Breast epithelium (tissue), 3 donors: ENCODE measurements around the gene STK36.

Experiments
- POLR2AphosphoS5 ChIP-seq, 3 donors: sonication (generic); formaldehyde crosslinking; IDR thresholded peaks; one replicate each; pipeline ENCODE4 v1.6.1; 2017; ENCODE audit warnings: antibody characterized with exemption in 3 of 3
- TF ChIP-seq, protein P1 (sequence below), 3 donors: fragments of 450-650 bp; IDR thresholded peaks; one replicate each; pipeline ENCODE4 v1.5.1; 2016 to 2017; ENCODE audit warnings: antibody characterized with exemption in 3 of 3, mild to moderate bottlenecking in 3 of 3, moderate library complexity in 3 of 3

DNA sequence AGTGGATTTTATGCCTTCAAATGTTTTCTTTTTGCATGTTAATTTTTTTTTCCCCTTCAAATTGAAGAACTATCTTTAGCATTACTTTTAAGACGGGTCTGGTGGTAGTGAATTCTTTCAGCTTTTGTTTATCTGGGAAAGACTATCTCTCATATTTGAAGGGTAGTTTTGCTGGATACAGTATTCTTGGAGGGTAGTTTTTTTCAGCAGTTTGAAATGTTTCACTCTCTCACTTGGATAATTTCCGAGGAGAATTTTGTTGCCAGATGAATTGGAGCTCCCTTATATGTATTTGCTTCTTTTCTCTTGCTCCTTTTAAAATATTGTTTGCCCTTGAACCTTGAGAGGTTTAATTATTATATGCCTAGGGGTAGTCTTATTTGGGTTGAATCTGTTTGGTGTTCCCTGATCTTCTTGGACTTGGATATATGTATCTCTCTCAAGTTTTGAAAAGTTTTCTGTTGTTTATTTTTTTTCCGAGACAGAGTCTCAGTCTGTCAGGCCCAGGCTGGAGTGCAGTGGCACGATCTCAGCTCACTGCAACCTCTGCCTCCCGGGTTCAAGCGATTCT is 54.2 kb downstream of the STK36 start:
- TF ChIP-seq, protein P1, sequence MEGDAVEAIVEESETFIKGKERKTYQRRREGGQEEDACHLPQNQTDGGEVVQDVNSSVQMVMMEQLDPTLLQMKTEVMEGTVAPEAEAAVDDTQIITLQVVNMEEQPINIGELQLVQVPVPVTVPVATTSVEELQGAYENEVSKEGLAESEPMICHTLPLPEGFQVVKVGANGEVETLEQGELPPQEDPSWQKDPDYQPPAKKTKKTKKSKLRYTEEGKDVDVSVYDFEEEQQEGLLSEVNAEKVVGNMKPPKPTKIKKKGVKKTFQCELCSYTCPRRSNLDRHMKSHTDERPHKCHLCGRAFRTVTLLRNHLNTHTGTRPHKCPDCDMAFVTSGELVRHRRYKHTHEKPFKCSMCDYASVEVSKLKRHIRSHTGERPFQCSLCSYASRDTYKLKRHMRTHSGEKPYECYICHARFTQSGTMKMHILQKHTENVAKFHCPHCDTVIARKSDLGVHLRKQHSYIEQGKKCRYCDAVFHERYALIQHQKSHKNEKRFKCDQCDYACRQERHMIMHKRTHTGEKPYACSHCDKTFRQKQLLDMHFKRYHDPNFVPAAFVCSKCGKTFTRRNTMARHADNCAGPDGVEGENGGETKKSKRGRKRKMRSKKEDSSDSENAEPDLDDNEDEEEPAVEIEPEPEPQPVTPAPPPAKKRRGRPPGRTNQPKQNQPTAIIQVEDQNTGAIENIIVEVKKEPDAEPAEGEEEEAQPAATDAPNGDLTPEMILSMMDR (IDR thresholded peaks at IDR 0.05) = no peak
- TF ChIP-seq POLR2AphosphoS5 (IDR thresholded peaks at IDR 0.05) = no peak
